Adipocyte (in vitro differentiated cells): ENCODE data around the gene CDR2L.

Source experiments
- DNase-seq: peaks from one replicate; pipeline ENCODE4 v3.0.0-alpha.2; 2015; ENCODE audit warnings: low read depth
- H3K27me3 ChIP-seq: replicated peaks from 2 replicates; pipeline ENCODE4 v1.7.0; 2013; ENCODE audit warnings: mild to moderate bottlenecking, low read length, moderate library complexity; ENCODE audit not compliant: control insufficient read depth, insufficient read depth
- H3K36me3 ChIP-seq: 2 replicates; pipeline ENCODE4 v1.7.0; 2013; ENCODE audit warnings: low read length, mild to moderate bottlenecking, moderate library complexity; ENCODE audit not compliant: control insufficient read depth, insufficient read depth, severe bottlenecking
- H3K4me1 ChIP-seq: 2 replicates; pipeline ENCODE4 v1.7.0; 2013; ENCODE audit warnings: mild to moderate bottlenecking, low read length, moderate library complexity; ENCODE audit not compliant: control insufficient read depth, insufficient read depth
- H3K4me3 ChIP-seq: 2 replicates; pipeline ENCODE4 v1.7.0; 2013; ENCODE audit warnings: mild to moderate bottlenecking, low read length, moderate library complexity
- H3K9ac ChIP-seq: 2 replicates; pipeline ENCODE4 v1.7.0; 2013; ENCODE audit warnings: mild to moderate bottlenecking, low read length, moderate library complexity
- H3K9me3 ChIP-seq: 2 replicates; pipeline ENCODE4 v1.7.0; 2013; ENCODE audit warnings: mild to moderate bottlenecking, low read length, moderate library complexity; ENCODE audit not compliant: control insufficient read depth

The CDR2L gene

DNA sequence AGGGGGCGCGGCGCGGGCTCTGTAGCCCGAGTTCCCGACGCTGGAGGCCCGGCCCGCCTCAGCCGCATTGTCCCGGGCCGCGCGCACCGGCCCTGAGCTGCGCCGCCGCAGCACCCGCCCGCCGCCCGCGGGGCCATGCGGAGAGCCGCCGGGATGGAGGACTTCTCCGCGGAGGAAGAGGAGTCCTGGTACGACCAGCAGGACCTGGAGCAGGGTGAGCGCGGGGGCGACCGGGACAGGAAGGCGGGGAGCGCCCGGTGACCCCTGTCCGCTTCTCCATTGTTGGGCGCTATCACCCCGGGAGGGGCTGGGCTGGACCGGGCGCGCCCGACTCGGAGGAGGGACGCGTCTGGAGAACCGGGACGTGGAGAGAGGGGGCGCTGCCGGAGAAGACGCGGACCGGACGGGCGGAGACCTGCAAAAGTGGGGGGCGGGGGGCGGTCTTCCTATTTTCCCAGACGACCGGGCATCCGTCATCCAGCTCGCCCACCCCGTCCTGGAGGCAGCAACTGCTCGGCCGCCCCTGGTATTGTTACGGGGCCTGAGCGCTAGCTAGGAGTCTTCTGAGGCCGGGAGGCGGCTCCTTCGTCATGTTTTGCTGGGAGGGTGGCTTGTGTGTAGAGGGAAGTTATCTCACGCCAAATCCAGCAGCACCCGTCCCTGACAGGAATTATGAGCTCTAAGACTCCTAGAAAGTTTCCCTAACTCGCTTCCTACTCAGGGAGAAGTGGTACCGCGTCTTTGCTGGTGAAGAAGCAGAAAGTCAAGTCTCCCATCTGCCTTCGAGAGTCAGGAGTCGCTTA is 678 bp downstream of the CDR2L start:
- no peaks in the 10 kb centered on the region for H3K9me3 ChIP-seq
- H3K27me3 ChIP-seq = no peaks in the 10 kb centered on the region
- H3K4me3 ChIP-seq = peak overlapping the region; percentile 88
- peaks cover 27% of the 10 kb centered on the region for H3K4me1 ChIP-seq
- H3K9ac ChIP-seq = peak overlapping the region; percentile 89
- no peaks in the 10 kb centered on the region for H3K36me3 ChIP-seq
- peak; percentile 94 for DNase-seq

DNA sequence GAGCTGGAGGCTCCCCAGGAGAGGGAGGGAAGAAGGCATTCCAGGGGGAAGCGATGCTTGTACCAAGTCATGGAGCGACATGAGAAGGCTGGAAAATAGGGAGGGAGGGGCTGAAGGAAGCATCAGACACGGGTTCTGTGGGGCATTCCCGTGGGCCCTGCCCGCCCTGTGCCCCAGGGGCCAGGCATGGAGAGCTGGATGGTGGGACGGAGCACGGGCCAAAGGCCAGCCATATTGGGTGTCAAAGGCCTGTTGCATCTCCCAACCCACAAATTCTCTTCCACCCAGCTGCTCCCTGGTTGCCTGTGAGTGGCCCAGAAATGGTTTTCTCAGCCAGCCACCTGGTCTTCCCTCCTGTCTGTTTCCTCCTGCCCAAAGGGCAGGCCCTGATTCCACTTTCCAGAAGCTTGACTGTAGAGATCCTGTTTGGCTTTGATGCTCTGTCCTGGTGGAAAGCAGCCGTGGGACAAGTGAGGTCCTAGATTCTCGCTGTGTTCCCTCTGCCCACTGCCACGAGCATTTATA is 3.2 kb downstream of the CDR2L start:
- H3K27me3 ChIP-seq = no peaks in the 10 kb centered on the region
- no peak for DNase-seq
- no peaks in the 10 kb centered on the region for H3K36me3 ChIP-seq
- no peak overlapping the region for H3K4me3 ChIP-seq
- peaks cover 36% of the 10 kb centered on the region for H3K4me1 ChIP-seq
- H3K9ac ChIP-seq = no peak overlapping the region
- H3K9me3 ChIP-seq = no peaks in the 10 kb centered on the region

DNA sequence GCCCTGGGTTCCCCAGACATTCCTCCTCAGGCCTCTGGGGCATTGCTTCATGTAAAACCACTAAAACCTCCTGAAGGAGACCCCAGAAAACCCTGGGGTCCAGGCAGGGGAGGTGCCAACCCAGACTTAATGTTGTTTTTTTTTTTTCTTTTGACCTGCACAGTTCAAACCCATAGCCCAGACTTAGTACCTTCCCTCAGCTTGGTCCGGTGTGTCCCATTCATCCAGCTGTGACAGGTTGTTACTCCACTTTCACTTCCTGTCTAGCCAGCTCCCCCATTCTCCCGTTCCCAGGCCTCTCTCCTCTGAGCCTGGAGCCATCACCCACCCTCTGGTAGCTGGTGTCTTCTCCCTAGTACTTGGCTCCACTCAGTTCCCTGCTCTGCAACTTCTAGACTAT is 4.8 kb downstream of the CDR2L start:
- H3K36me3 ChIP-seq = no peaks in the 10 kb centered on the region
- DNase-seq = no peak
- H3K4me3 ChIP-seq = no peak overlapping the region
- H3K9me3 ChIP-seq = no peaks in the 10 kb centered on the region
- no peak overlapping the region for H3K9ac ChIP-seq
- no peaks in the 10 kb centered on the region for H3K27me3 ChIP-seq
- H3K4me1 ChIP-seq = peaks cover 29% of the 10 kb centered on the region

DNA sequence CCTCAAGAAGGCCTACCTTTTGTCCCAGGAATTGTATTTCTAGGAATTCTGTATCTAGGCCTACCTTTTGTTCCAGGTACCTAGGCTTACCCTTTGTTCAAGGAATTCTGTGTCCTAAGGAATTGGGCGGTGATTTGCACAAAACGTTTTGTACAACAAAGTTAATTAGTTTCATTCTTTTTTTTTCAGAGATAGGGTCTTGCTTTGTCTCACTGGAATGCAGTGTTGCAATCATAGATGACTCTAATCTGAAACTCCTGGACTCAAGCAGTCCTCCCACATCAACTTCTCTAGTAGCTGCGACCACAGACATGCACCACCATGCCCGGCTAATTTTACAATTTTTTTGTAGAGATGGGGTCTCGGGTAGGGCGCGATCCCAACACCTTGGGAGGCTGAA is 7.0 kb downstream of the CDR2L start:
- peak; percentile 72 for DNase-seq
- Histone ChIP-seq H3K9ac (no peak overlapping the region), H3K4me1 (peaks cover 19% of the 10 kb centered on the region), H3K27me3 (no peaks in the 10 kb centered on the region), H3K36me3 (peaks cover 1% of the 10 kb centered on the region), H3K9me3 (no peaks in the 10 kb centered on the region), H3K4me3 (no peak overlapping the region)

DNA sequence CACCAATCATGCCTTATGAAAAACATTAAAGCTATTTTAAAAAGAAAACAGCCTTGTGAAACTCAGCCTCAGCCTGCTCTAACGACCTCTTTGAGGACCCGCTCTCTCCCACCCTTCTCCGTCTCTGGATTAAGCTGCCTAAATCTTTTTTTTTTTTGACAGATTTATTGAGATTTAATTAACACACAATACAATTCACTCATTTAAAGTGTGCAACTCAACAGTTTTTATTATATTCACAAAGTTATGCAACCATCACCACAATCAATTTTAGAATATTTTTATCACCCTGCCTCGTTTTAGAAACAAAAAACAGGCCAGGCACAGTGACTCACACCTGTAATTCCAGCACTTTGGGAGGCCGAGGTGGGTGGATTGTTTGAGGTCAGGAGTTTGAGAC is 8.4 kb downstream of the CDR2L start:
- peaks cover 14% of the 10 kb centered on the region for H3K4me1 ChIP-seq
- H3K27me3 ChIP-seq = no peaks in the 10 kb centered on the region
- H3K9ac ChIP-seq = no peak overlapping the region
- no peak overlapping the region for H3K4me3 ChIP-seq
- DNase-seq = no peak
- peaks cover 7% of the 10 kb centered on the region for H3K36me3 ChIP-seq
- H3K9me3 ChIP-seq = no peaks in the 10 kb centered on the region

DNA sequence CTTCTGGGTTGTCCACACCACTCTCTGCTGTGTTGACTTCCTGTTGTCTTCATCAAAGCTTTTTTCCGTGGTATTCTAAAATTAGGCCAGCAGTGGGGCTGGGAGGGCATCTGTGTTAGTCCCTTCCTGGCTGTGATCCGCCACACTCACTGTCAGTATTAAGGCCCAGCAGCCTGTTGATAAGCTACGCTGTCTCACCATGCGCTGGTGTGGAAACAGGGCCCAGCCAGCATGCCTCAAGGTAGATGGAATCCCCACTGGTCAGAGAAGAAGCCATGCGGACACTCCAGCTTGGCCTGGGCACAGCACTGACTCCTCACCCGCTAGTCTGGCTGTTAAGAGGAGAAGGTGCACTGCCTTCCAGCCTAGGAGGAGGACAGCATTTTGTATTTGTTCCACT is 11.4 kb downstream of the CDR2L start:
- Histone ChIP-seq H3K9ac (no peak overlapping the region), H3K4me3 (no peak overlapping the region), H3K36me3 (peaks cover 35% of the 10 kb centered on the region), H3K27me3 (no peaks in the 10 kb centered on the region), H3K4me1 (peaks cover 9% of the 10 kb centered on the region), H3K9me3 (no peaks in the 10 kb centered on the region)
- no peak for DNase-seq

DNA sequence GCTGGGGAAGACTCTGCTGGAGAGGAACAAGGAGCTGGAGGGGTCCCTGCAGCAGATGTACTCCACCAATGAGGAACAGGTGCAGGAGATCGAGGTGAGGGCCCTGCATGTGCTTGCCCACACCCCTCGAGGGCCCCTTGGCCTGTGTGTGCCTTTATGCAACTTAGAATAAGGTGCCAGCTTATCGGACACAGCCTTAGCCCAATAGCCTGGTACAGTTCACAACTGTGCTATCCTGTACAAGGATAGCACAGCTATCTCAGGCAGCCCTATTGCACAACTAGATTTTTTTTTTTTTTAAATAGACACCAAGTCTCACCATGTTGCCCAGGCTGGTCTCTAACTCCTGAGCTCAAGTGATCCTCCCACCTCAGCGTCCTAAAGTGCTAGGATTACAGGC is 12.1 kb downstream of the CDR2L start:
- peaks cover 1% of the 10 kb centered on the region for H3K4me1 ChIP-seq
- H3K4me3 ChIP-seq = no peak overlapping the region
- peaks cover 35% of the 10 kb centered on the region for H3K36me3 ChIP-seq
- DNase-seq = no peak
- H3K9me3 ChIP-seq = no peaks in the 10 kb centered on the region
- H3K27me3 ChIP-seq = no peaks in the 10 kb centered on the region
- no peak overlapping the region for H3K9ac ChIP-seq

DNA sequence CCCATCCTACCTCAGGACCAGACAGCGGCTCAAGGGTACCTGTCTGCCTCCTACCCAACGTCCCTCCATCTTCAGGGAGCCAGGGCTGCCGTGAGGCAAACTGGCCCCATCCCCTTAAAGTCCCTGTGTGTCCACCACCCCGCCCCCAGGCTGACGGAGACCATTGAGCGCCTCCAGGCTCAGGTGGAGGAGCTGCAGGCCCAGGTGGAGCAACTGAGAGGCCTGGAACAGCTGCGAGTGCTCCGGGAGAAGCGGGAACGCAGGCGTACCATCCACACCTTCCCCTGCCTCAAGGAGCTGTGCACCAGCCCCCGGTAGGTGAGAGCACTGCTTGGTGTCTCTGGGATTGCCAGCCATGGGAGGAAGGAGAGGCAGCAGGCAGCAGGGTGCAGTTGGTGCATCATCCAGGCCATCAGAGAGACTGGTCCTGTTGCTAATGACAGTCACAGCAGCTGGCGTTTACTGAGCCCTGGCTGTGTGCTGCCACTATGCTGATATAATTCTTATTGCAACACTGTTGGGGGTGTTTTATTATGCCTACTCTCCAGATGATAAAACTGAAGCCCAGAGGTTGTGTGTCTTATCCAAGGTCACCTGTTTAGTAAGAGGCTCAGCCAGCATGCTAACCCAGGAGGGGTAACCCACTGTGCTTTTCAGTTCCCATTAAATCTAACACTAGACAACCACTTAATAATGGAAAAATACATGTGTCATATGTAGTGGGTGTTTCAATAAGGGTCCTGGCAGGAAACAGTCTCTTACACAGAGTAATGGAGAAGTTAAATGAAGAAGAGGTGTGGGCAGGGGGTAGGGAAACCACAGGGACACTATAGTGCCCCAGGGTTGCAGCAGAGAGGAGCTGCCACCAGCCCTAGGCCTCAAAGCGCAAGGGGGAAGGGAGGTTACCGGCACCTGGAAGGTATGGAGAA is 14.7 kb downstream of the CDR2L start:
- Histone ChIP-seq H3K4me3 (no peak overlapping the region), H3K27me3 (no peaks in the 10 kb centered on the region), H3K9ac (no peak overlapping the region), H3K36me3 (peaks cover 35% of the 10 kb centered on the region), H3K9me3 (no peaks in the 10 kb centered on the region), H3K4me1 (no peaks in the 10 kb centered on the region)
- DNase-seq = no peak

DNA sequence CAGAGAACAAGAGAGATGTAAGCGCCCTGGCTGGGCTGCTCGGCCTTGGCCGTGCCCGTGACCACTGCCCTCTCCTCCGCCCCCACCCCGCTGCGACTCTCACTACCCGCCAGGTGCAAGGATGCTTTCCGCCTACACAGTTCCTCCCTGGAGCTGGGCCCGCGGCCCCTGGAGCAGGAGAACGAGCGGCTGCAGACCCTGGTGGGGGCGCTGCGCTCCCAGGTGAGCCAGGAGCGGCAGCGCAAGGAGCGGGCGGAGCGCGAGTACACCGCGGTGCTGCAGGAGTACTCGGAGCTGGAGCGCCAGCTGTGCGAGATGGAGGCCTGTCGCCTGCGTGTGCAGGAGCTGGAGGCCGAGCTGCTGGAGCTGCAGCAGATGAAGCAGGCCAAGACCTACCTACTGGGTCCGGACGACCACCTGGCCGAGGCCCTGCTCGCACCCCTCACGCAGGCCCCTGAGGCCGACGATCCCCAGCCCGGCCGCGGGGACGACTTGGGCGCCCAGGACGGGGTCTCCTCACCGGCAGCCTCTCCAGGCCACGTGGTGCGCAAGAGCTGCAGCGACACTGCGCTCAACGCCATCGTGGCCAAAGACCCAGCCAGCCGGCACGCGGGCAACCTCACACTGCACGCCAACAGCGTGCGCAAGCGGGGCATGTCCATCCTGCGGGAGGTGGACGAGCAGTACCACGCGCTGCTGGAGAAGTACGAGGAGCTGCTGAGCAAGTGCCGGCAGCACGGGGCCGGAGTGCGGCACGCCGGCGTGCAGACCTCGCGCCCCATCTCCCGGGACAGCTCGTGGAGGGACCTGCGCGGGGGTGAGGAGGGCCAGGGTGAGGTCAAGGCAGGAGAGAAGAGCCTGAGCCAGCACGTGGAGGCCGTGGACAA is 15.9 kb downstream of the CDR2L start:
- Histone ChIP-seq H3K36me3 (peaks cover 35% of the 10 kb centered on the region), H3K4me3 (no peak overlapping the region), H3K9ac (no peak overlapping the region), H3K4me1 (no peaks in the 10 kb centered on the region), H3K27me3 (no peaks in the 10 kb centered on the region), H3K9me3 (no peaks in the 10 kb centered on the region)
- DNase-seq = no peak

DNA sequence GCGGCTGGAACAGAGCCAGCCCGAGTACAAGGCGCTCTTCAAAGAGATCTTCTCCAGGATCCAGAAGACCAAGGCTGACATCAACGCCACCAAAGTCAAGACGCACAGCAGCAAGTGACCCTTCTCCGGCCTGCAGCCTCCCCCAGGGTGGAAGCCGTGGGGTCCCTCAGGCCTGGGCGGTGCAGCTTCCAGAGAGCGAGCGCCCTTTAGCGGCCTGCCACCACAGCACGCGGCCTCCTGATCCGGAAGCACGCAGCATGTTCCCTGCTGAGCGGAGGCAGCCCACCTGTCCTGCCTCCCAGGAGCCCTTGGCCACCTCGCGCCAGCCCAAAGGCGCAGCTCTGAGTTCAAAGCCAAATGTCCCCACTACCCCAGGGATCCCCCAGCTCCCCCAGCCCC is 16.5 kb downstream of the CDR2L start:
- Histone ChIP-seq H3K9ac (no peak overlapping the region), H3K27me3 (no peaks in the 10 kb centered on the region), H3K9me3 (no peaks in the 10 kb centered on the region), H3K4me3 (no peak overlapping the region), H3K36me3 (peaks cover 35% of the 10 kb centered on the region), H3K4me1 (no peaks in the 10 kb centered on the region)
- no peak for DNase-seq
